K562 (cell line): ENCODE data around the gene GRHPR. TPM values are rescaled to one million over a fixed set of nuclear protein-coding genes. Genes with fewer than 3 reads are reported as not detected.
"Not testable (repeated sequence)": the region's sequence is repeated elsewhere in the genome, so short reads cannot be mapped to it uniquely, and the experiment has no call there.

Source experiments
- ATAC-seq: fragments of 200-7000 bp; cut with Tn5 transposase; 3 replicates; pipeline ENCODE4 v1.9.1; 2020; ENCODE audit warnings: moderate library complexity
- BruUV-seq: library from RNA; stranded (reverse); fragments of 400-500 nt; replicated peaks from 2 replicates; lab custom pipeline; 2021; lab: Mats Ljungman, UMichigan
- CTCF ChIA-PET: fragments of 300-600 bp; formaldehyde crosslinking; extraction: SDS; loops from one replicate; lab custom pipeline; 2021; ENCODE audit warnings: low intra/inter-chr PET ratio; lab: Yijun Ruan, JAX
- POLR2A ChIA-PET: fragments of 300-600, 350-650 bp; sonication (Branson Sonifier 250); formaldehyde crosslinking; extraction: SDS; loops from one replicate; lab custom pipeline; 2021; ENCODE audit warnings: antibody characterized with exemption, inconsistent platforms; lab: Yijun Ruan, JAX
- DNase-seq, 4 experiments: peaks; one replicate each; pipeline versions ENCODE4 v3.0.0 to v3.0.0-alpha.2; 2011 to 2018; ENCODE audit warnings: low spot score in 3 of 4, mixed read lengths in 3 of 4; ENCODE audit errors: extremely low read depth in 1 of 4
- FAIRE-seq: peaks from 2 replicates; lab custom pipeline; 2011; peaks lifted over from hg19 to GRCh38; lab: Jason Lieb, UNC
- H2AFZ ChIP-seq: 2 replicates; pipeline ENCODE4 v1.6.0; 2011; ENCODE audit warnings: low read depth, low read length, control low read depth, inconsistent platforms
- H3K27ac ChIP-seq: fragments of 200-600 bp; 3 replicates; pipeline ENCODE4 v1.8.0; 2011; ENCODE audit warnings: low read depth, mild to moderate bottlenecking, control low read depth, inconsistent platforms, low read length, moderate library complexity, mixed read lengths; ENCODE audit errors: extremely low read depth
- H3K27me3 ChIP-seq, 2 experiments: fragments of 300-600 bp in 1 of 2; 2 replicates in 1 of 2; 3 replicates in 1 of 2; pipeline versions ENCODE4 v1.6.0 to v1.8.0; 2011; ENCODE audit warnings: inconsistent platforms in 2 of 2, low read length in 2 of 2, mild to moderate bottlenecking in 1 of 2, mixed read lengths in 1 of 2, moderate library complexity in 1 of 2; ENCODE audit not compliant: control insufficient read depth in 2 of 2, insufficient read depth in 2 of 2
- H3K36me3 ChIP-seq: fragments of 300-600 bp; 3 replicates; pipeline ENCODE4 v1.8.0; 2011; ENCODE audit warnings: mild to moderate bottlenecking, low read length, inconsistent platforms; ENCODE audit not compliant: control insufficient read depth, insufficient read depth
- H3K4me1 ChIP-seq, 2 experiments: fragments of 200-600 bp in 1 of 2; replicated peaks in 1 of 2; 2 replicates in 1 of 2; 3 replicates in 1 of 2; pipeline versions ENCODE4 v1.5.1 to v1.8.0; 2011; ENCODE audit warnings: inconsistent platforms in 2 of 2, low read length in 2 of 2, mild to moderate bottlenecking in 1 of 2, mixed read lengths in 1 of 2, moderate library complexity in 1 of 2; ENCODE audit not compliant: control insufficient read depth in 2 of 2, insufficient read depth in 2 of 2
- H3K4me2 ChIP-seq: 2 replicates; pipeline ENCODE4 v1.6.1; 2011; ENCODE audit warnings: low read length, control low read depth, inconsistent platforms, mixed read lengths; ENCODE audit not compliant: insufficient read depth
- H3K4me3 ChIP-seq: fragments of 200-600 bp; sonication (generic), shearing (Covaris generic); 2 replicates; pipeline ENCODE4 v1.5.1; 2016; ENCODE audit warnings: control low read depth, inconsistent platforms
- H3K79me2 ChIP-seq: fragments of 200-600 bp; 3 replicates; pipeline ENCODE4 v1.8.0; 2011; ENCODE audit warnings: low read length, inconsistent platforms; ENCODE audit not compliant: control insufficient read depth, insufficient read depth
- H3K9ac ChIP-seq, 2 experiments: 2 replicates each; pipeline versions ENCODE4 v1.6.0 to v1.6.1; 2011; ENCODE audit warnings: low read depth in 2 of 2, low read length in 2 of 2, control low read depth in 1 of 2, inconsistent platforms in 1 of 2, mild to moderate bottlenecking in 1 of 2, mixed read lengths in 1 of 2; ENCODE audit not compliant: insufficient read depth in 1 of 2
- H3K9me1 ChIP-seq: one replicate; pipeline ENCODE4 v1.6.0; 2011; ENCODE audit warnings: inconsistent platforms, mild to moderate bottlenecking, low read length, moderate library complexity; ENCODE audit not compliant: control insufficient read depth, insufficient read depth
- H3K9me3 ChIP-seq: replicated peaks from 2 replicates; pipeline ENCODE4 v1.5.1; 2011; ENCODE audit warnings: low read depth, low read length, inconsistent platforms; ENCODE audit not compliant: control insufficient read depth, insufficient read depth
- H4K20me1 ChIP-seq: replicated peaks from 2 replicates; pipeline ENCODE4 v1.6.1; 2011; ENCODE audit warnings: low read length, inconsistent platforms, mixed read lengths; ENCODE audit not compliant: control insufficient read depth, insufficient read depth
- GATA2 ChIP-seq: sonication (generic); formaldehyde crosslinking; IDR thresholded peaks from 2 replicates; pipeline ENCODE4 v1.4.0; 2020; ENCODE audit warnings: mild to moderate bottlenecking, missing genetic modification reagents
- MTA1 ChIP-seq: fragments of 450-650 bp; IDR thresholded peaks from 2 replicates; pipeline ENCODE4 v1.6.1; 2017; ENCODE audit warnings: borderline replicate concordance
- PTRF ChIP-seq: fragments of 450-650 bp; IDR thresholded peaks from 2 replicates; pipeline ENCODE4 v1.6.1; 2016; ENCODE audit warnings: mild to moderate bottlenecking, missing genetic modification characterization, missing compliant biosample characterization
- RBFOX2 ChIP-seq: fragments of 200-400 bp; formaldehyde crosslinking; IDR thresholded peaks from 2 replicates; pipeline ENCODE4 v1.6.1; 2017; ENCODE audit warnings: low read depth, mild to moderate bottlenecking, low read length, moderate library complexity
- RFX7 ChIP-seq: fragments of 250-450 bp; sonication (Bioruptor Pico); IDR thresholded peaks from 2 replicates; pipeline ENCODE4 v1.5.1; 2021; ENCODE audit warnings: mild to moderate bottlenecking
- XRCC4 ChIP-seq: IDR thresholded peaks from one replicate; pipeline ENCODE4 v1.6.1; 2011; ENCODE audit not compliant: insufficient read depth, insufficient read length; ENCODE audit errors: extremely low read depth
- WGBS: fragments of 100-300 bp; shearing (Covaris generic); methylation state at CpG from one replicate; pipeline ENCODE4 v1.1.6; 2016; ENCODE audit warnings: low coverage, mixed read lengths; ENCODE audit not compliant: insufficient coverage; ENCODE audit errors: missing lambda C conversion rate; 5-methylcytosine and 5-hydroxymethylcytosine counted together
- in situ Hi-C: fragments of 300-500 bp; cut with MboI; formaldehyde crosslinking; loops from 4 replicates; pipeline ENCODE4 v1.15.0; 2018; ENCODE audit warnings: inconsistent platforms, mixed read lengths
- intact Hi-C: fragments of 100-400 bp; cut with micrococcal nuclease; formaldehyde crosslinking; loops from 2 replicates; pipeline ENCODE4 v1.14.2; 2022
- polyA plus RNA-seq, 8 experiments: library from polyadenylated mRNA; depleted of rRNA in 4 of 8; stranded (reverse) in 5 of 8; unstranded in 3 of 8; fragments of >200 nt; fragmentation: Nextera tagmentation in 2 of 8; fragmentation: Illumina TruSeq in 1 of 8; extraction: Ambion mirVana in 2 of 8; extraction: Trizol in 1 of 8; gene quantifications; 2 replicates each; pipeline versions ENCODE4 v1.2.1 to v1.2.3, GENCODE V29; 2011 to 2014; ENCODE audit warnings: inconsistent platforms in 1 of 8, missing spikeins in 1 of 8
- total RNA-seq, 7 experiments: library from RNA; depleted of rRNA in 6 of 7; stranded (reverse); fragments of >200 nt in 6 of 7; fragmentation: Illumina TruSeq in 2 of 7; extraction: Trizol in 2 of 7; gene quantifications; 2 replicates each; pipeline versions ENCODE4 v1.2.1 to v1.2.3, GENCODE V29; 2011 to 2021; ENCODE audit warnings: low replicate concordance in 1 of 7

Gene GRHPR
- total and polyA plus RNA-seq, 9 of the 15 experiments (the other 6 are each of a cell fraction or from before 2014, with no cell fraction given): 38.9 to 144 (median 120) TPM

DNA sequence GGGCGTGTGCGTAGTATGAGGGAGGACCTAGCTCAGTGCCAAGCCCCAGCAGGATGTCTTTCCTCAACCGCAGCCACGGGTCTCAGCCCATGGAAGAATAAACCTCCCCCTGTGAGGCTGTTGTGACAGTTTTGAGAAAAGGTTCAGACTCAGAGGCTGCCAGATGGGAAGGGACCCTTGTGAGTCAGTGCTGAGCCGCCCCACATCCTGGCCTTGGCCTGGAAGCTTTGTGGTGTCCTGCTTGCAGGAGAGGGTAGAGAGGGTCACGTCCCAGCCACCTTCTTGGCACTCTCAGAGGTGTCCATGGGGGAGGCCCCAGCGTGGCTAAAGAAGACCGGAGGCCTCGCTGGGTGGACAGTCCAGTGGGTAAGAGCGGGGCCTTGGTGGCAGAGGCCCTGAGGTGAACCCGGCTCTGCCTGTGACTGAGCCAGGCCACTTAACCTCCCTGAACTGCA lies 2.8 kb downstream of the GRHPR start (continued):
- TF ChIP-seq PTRF (tag) (no peak), XRCC4 (no peak), GATA2 (CRISPR knock-in tag) (no peak), MTA1 (no peak), RFX7 (CRISPR knock-in tag) (no peak)

DNA sequence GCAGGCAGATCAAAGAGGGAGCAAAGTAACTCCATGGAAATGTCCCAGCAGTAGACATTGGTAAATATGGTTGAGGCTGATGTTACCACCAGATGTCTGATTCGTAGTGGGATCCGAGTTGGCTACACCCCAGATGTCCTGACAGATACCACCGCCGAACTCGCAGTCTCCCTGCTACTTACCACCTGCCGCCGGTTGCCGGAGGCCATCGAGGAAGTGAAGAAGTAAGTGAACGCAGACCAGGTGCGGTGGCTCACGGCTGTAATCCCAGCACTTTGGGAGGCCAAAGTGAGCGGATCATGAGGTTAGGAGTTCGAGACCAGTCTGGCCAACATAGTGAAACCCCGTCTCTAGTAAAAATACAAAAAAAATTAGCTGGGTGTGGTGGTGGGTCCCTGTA lies 3.9 kb downstream of the GRHPR start:
- H2AFZ ChIP-seq, FAIRE-seq, H3K27ac ChIP-seq, DNase-seq, H3K4me2 ChIP-seq, H3K9me3 ChIP-seq, in situ Hi-C loops, intact Hi-C loops, H3K9me1 ChIP-seq, H3K27me3 ChIP-seq, BruUV-seq, H3K4me3 ChIP-seq, CTCF ChIA-PET, ATAC-seq: not testable (repeated sequence)
- WGBS: 91% methylated on average over 13 of the region's 15 CpGs
- H3K79me2 ChIP-seq: peaks cover 39% of the 10 kb centered on the region
- peaks cover 80% of the 10 kb centered on the region for H3K36me3 ChIP-seq
- POLR2A ChIA-PET: interaction anchor here (1.0 to 2.2 kb wide), 3 partner anchors 10 to 31 kb away, joined by 3 to 9 read pairs (median 3); no protein-coding TSS in a partner anchor
- 0 out of 4 replicates have a peak overlapping the region, but pooled peaks of 1 of the 2 experiments have one; percentile 32 for H3K9ac ChIP-seq
- peaks cover 14% of the 10 kb centered on the region for H4K20me1 ChIP-seq
- H3K4me1 ChIP-seq: peaks cover 15 to 36% of the 10 kb centered on the region in 2 experiments
- peak; percentile 2; the same call in 1 of the 2 replicates for TF ChIP-seq RBFOX2
